Measurements from ENCODE around the gene INAFM2.

The INAFM2 gene

DNA sequence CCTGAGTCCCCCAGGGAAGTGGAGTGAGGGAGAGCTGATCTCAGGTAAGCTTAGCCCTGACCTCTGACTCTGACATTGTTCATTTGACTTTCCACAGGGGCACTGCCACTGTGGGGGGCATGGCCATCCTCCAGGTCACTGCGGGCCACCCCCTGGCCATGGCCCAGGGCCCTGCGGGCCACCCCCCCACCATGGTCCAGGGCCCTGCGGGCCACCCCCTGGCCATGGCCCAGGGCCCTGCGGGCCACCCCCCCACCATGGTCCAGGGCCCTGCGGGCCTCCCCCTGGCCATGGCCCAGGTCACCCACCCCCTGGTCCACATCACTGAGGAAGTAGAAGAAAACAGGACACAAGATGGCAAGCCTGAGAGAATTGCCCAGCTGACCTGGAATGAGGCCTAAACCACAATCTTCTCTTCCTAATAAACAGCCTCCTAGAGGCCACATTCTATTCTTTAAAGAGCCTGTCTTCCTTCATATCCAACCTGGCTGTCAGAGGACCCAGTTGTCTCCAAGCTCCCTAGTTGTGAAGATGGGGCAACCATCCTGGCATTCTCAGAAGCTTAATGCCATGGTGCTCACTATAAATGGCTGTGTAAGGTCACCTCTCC, 32.6 kb downstream of the INAFM2 start:
- TF ChIP-seq, protein P1, sequence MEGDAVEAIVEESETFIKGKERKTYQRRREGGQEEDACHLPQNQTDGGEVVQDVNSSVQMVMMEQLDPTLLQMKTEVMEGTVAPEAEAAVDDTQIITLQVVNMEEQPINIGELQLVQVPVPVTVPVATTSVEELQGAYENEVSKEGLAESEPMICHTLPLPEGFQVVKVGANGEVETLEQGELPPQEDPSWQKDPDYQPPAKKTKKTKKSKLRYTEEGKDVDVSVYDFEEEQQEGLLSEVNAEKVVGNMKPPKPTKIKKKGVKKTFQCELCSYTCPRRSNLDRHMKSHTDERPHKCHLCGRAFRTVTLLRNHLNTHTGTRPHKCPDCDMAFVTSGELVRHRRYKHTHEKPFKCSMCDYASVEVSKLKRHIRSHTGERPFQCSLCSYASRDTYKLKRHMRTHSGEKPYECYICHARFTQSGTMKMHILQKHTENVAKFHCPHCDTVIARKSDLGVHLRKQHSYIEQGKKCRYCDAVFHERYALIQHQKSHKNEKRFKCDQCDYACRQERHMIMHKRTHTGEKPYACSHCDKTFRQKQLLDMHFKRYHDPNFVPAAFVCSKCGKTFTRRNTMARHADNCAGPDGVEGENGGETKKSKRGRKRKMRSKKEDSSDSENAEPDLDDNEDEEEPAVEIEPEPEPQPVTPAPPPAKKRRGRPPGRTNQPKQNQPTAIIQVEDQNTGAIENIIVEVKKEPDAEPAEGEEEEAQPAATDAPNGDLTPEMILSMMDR (IDR thresholded peaks at IDR 0.05; ENCODE audit: low read depth, low read length, missing control alignments), result no peak
- no peak overlapping the region for H3K4me3 ChIP-seq (ENCODE audit: low read depth, low read length)
- no peak for DNase-seq (ENCODE audit: low read depth)

DNA sequence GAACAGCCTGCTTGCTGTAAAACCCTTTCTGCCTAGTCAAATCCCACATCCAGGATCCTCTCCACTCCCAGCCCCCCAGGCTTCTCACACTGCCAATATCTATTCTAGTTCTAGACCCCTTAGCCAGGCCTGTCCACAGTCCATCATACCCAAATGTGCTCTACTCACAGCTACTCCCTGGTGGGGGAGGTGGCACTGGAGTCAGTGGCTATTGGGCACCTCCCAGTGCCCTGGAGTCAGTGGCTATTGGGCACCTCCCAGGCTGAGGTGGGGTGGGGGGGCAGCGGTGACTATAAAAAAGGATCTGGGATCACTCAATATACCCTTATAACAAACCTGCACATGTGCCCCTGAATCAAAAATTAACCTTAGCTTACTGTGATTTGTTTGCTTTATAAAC, 33.8 kb downstream of the INAFM2 start:
- H3K4me3 ChIP-seq (ENCODE audit: low read depth, low read length), result no peak overlapping the region
- DNase-seq (ENCODE audit: low read depth), result no peak
- TF ChIP-seq, protein P1 (IDR thresholded peaks at IDR 0.05; ENCODE audit: low read depth, low read length, missing control alignments), result no peak

DNA sequence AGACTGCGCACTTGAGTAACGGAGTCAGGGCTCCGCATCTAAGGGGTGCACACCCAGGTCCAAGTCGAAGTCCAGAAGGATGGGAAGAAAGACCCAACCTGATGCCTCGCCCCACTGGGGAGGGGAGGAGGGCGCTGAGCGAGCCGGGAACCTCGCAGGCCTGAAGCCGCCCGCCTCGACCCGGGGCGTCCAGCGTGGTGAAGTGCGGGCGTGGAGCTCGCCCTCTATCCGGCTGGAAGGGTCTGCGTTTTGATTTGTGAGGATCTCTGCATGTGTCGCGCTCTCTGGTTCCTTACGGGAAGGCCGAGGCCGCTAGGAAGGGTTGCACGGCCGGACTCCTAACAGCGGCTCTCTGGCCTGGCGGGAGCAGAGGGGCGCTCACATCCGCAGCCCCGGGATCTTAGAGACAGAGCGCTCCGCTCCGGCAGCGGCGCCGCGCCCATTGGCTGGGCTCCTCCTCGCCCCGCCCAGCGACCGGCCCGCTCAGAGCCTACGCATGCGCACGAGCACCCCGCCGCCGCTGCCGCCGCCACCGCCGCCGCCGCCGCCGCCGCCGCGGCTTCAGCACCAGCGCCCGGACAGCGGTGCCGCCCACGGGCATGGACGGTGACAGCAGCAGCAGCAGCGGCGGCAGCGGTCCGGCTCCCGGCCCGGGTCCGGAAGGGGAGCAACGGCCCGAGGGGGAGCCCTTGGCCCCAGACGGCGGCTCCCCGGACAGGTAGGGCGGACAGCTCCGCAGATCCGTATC, 34.4 kb downstream of the INAFM2 start, which contains the start of gene DISP2:
Gene DISP2 (plus strand): TSS at position 497 of the 748 bp plus-strand sequence. CDS start 103 bp downstream, at position 600.
- no peak for DNase-seq (ENCODE audit: low read depth)
- TF ChIP-seq, protein P1 (IDR thresholded peaks at IDR 0.05; ENCODE audit: low read depth, low read length, missing control alignments), result no peak
- peak within 1 kb of the TSS; percentile 58 for H3K4me3 ChIP-seq (ENCODE audit: low read depth, low read length)

DNA sequence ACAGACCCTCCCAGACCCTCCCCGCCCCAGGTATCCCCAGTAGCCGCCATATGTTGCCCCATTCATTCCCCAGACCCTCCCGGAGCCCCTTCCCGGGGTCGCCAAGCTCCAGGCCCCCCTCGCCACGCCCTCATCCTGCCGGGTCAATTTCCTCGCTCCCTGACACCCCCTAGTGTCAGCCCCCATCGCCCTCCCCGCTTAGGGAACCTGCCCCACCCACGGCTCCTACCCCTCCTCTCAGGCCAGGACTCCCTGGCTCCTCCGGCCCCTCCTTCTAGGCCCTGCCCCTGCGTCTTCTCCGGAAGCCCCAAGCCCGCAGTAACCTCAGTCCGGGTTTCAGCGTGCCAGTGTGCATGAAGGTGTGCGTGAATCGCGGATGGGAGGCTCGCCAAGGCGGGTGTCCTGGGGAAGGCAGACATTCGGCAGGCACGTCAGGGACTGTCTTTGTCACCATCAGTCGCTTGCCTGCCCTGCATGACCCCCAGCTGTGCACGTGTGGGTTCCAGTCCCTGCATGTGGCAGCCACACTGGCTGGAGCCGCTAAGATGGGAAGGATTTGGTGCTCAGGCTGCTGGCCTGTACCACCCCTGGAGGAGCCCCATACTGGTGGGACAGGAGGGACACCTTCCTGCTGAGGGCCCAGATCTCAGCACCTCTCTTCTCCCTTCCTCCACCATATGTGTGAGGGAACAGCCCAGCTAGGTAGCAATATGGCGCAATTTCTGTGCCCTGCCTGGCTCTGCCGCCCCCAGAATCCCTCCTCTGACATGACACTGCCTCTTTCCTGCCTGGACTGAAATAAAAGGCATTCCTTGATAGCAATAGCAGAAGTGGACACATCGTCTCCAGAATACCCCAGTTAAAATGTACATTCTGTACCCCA, 35.2 kb downstream of the INAFM2 start:
- H3K4me3 ChIP-seq (ENCODE audit: low read depth, low read length), result peak overlapping the region; percentile 58
- DNase-seq (ENCODE audit: low read depth), result no peak
- TF ChIP-seq, protein P1 (IDR thresholded peaks at IDR 0.05; ENCODE audit: low read depth, low read length, missing control alignments), result peak; percentile 5

DNA sequence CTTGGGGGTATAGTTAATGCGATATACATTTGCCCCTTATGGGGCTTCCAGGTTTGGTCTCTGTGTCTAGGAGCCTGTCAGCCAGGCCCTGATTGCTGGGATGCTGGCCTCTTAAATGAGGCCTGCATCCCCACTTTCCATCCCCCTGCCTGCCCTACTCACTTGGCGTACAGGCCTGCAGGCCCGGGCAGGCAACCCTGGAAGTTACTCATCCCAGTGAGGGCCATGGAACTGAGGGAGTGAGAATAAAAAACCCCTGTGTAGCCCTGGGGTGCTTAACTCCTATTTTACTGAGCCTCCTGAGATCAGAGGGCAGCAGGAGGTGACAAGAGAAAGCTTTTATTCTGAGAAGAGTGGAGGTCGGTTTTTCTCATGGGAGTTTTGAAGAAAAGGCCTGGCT, 36.5 kb downstream of the INAFM2 start:
- no peak for DNase-seq (ENCODE audit: low read depth)
- TF ChIP-seq, protein P1 (IDR thresholded peaks at IDR 0.05; ENCODE audit: low read depth, low read length, missing control alignments), result no peak
- no peak overlapping the region for H3K4me3 ChIP-seq (ENCODE audit: low read depth, low read length)

DNA sequence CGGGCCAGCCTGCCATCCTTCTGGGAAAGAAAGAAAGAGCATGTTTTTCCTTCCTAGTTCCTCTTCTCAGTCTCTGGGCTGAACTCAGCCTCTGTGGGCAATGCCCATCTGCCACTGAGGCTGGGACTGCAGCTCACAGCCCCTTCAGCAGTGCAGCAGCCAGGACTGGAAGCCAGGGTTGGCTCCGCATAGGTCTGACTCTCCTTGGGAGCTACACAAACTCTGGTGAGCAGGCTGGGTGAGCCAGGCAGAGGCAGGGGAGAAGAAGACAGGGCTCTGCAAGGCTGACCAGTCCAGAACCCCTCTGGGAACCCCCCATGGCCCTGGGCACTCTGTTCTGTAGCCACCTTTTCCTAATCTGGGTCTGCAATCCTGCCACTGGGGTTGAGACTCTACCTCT, 38.1 kb downstream of the INAFM2 start:
- H3K4me3 ChIP-seq (ENCODE audit: low read depth, low read length), result no peak overlapping the region
- TF ChIP-seq, protein P1 (IDR thresholded peaks at IDR 0.05; ENCODE audit: low read depth, low read length, missing control alignments), result no peak
- DNase-seq (ENCODE audit: low read depth), result no peak

Data from GM12864 (cell line).